GM21529 (cell line): ENCODE results near the gene DDN.

Experiments used
- ATAC-seq: cut with Tn5 transposase; IDR thresholded peaks from one replicate; pipeline ENCODE4 v1.9.1; 2021; ENCODE audit not compliant: unreplicated experiment

DDN gene

GRCh38 chr12:49032276-49032675 lies 33.1 kb upstream of the DDN start:
- no peak for ATAC-seq

- ATAC-seq = no peak
These were observed 32.5 kb upstream of the DDN start for GRCh38 chr12:49031573-49032161.

GRCh38 chr12:49030714-49031572 lies 31.8 kb upstream of the DDN start:
- ATAC-seq = no peak

- ATAC-seq = no peak
These were observed 30.9 kb upstream of the DDN start for GRCh38 chr12:49030119-49030518.

GRCh38 chr12:49028666-49029275 lies 29.6 kb upstream of the DDN start:
- ATAC-seq = no peak

- ATAC-seq = no peak
These were observed 28.8 kb upstream of the DDN start for GRCh38 chr12:49027846-49028555.

- no peak for ATAC-seq
These were observed 27.7 kb upstream of the DDN start for GRCh38 chr12:49026678-49027480.

- no peak for ATAC-seq
These were observed 26.9 kb upstream of the DDN start for GRCh38 chr12:49026101-49026500.

- ATAC-seq = no peak
These were observed 26.3 kb upstream of the DDN start for GRCh38 chr12:49025463-49025862.

GRCh38 chr12:49024543-49024942 lies 25.4 kb upstream of the DDN start:
- no peak for ATAC-seq

- ATAC-seq = no peak
These were observed 24.6 kb upstream of the DDN start for GRCh38 chr12:49023812-49024211.

- ATAC-seq = no peak
These were observed 23.5 kb upstream of the DDN start for GRCh38 chr12:49022558-49023178.

GRCh38 chr12:49021292-49021915 lies 22.2 kb upstream of the DDN start:
- no peak for ATAC-seq

- no peak for ATAC-seq
These were observed 21.3 kb upstream of the DDN start for GRCh38 chr12:49020441-49020840.

- ATAC-seq = no peak
These were observed 20.5 kb upstream of the DDN start for GRCh38 chr12:49019443-49020324.

- peak; percentile 13 for ATAC-seq
These were observed 19.9 kb upstream of the DDN start for GRCh38 chr12:49019120-49019430.

- peak; percentile 83 for ATAC-seq
These were observed 19.3 kb upstream of the DDN start, which contains the start of gene PRKAG1 for GRCh38 chr12:49018261-49019119. Gene PRKAG1, minus strand, starts transcription at chr12:49018776. Its CDS starts 36 bp downstream, at chr12:49018740.

GRCh38 chr12:49017891-49018260 lies 18.7 kb upstream of the DDN start:
- ATAC-seq = peak; percentile 19
